Measurements from ENCODE around the gene KCNRG. TPM values are rescaled to one million over a fixed set of nuclear protein-coding genes. Genes with fewer than 3 reads are reported as not detected.

KCNRG gene
- total and polyA plus RNA-seq, 2 donors (not counting 1 experiment from before 2014, with no cell fraction given), result 0.86 to 3.4 TPM

DNA sequence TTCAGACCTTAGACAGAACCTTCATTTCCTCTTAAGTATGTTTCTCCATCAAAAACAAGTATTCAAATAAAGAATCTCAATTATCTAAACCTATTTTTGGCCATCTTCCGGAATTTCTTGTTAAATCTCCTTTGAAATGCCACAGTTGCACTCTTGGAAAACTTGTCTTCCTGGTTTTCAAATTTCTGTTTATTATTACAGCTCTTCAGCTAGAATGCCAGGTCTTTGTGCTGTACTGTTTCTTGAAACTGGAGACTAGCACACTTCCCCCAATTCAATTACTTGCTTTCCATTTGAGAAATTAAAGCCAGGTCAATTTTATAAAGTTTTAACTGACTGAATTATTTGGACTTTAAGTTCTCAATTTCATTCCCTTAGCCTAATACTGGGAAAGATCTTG is 10.2 kb downstream of the KCNRG start:
- H3K27ac Mint-ChIP-seq, result no peak overlapping the region
- 100% methylated on average over 1 of the region's 1 CpG for WGBS (ENCODE audit: insufficient coverage)

More for the DNA sequence above, 10.2 kb downstream of the KCNRG start:
- no peak overlapping the region for H3K4me3 Mint-ChIP-seq
- ChIA-PET CTCF (no interaction called here), POLR2A (no interaction called here)
- Histone ChIP-seq H3K4me3 (ENCODE audit: control extremely low read depth in 1 of 5, extremely low read depth in 1 of 5, insufficient read depth in 1 of 5, low read depth in 2 of 5, low read length in 4 of 5) (no peak overlapping the region), H3K4me2 (replicated peaks; ENCODE audit: low read depth, low read length, poor library complexity, severe bottlenecking) (no peak overlapping the region), H2AFZ (ENCODE audit: insufficient read depth, low read depth, low read length, poor library complexity, severe bottlenecking) (no peak overlapping the region), H3K4me1 (ENCODE audit: control insufficient read depth in 2 of 2, insufficient read depth in 2 of 2, low read length in 2 of 2) (peaks cover 10 to 11% of the 10 kb centered on the region in 2 donors), H3K27me3 (replicated peaks in 1 of 4; ENCODE audit: control extremely low read depth in 1 of 4, control insufficient read depth in 3 of 4, insufficient read depth in 4 of 4, low read length in 3 of 4) (no peaks in the 10 kb centered on the region), H4K20me1 (ENCODE audit: control insufficient read depth, insufficient read depth, low read length, poor library complexity, severe bottlenecking) (no peaks in the 10 kb centered on the region), H3K79me2 (ENCODE audit: control insufficient read depth, insufficient read depth, low read length) (peaks cover 26% of the 10 kb centered on the region), H3K27ac (ENCODE audit: low read length in 2 of 2) (no peak overlapping the region), H3K9ac (ENCODE audit: low read length) (no peak overlapping the region), H3K36me3 (replicated peaks in 1 of 2; ENCODE audit: control extremely low read depth in 1 of 2, control insufficient read depth in 1 of 2, extremely low read depth in 1 of 2, insufficient read depth in 2 of 2, low read length in 1 of 2) (peaks cover 9 to 20% of the 10 kb centered on the region in 2 experiments), H3K9me3 (ENCODE audit: control extremely low read depth in 1 of 3, control insufficient read depth in 2 of 3, insufficient read depth in 1 of 3, low read length in 2 of 3) (no peaks in the 10 kb centered on the region)
- DNase-seq (no peak), ATAC-seq (ENCODE audit: low read depth) (no peak)
- no peaks in the 10 kb centered on the region for H3K27me3 Mint-ChIP-seq
- intact Hi-C loops (cut with micrococcal nuclease), result no loop called here
- H3K4me1 Mint-ChIP-seq, result peaks cover 19% of the 10 kb centered on the region
- TF ChIP-seq EZH2 (IDR thresholded peaks at IDR 0.05; ENCODE audit: borderline replicate concordance, insufficient read depth, low read depth, low read length, poor library complexity, severe bottlenecking) (no peak), CTCF (IDR thresholded peaks at IDR 0.05) (no peak)
- no peaks in the 10 kb centered on the region for H3K9me3 Mint-ChIP-seq (ENCODE audit: insufficient read depth)

All from B cell (primary cell).